Omental fat pad (tissue), 4 donors: ENCODE measurements around the gene SLC8A1. TPM values are rescaled to one million over a fixed set of nuclear protein-coding genes. Genes with fewer than 3 reads are reported as not detected.

Experiments
- ATAC-seq: fragments of 150-250 bp; one replicate; pipeline ENCODE4 v1.9.1; 2016; ENCODE audit warnings: mild to moderate bottlenecking, moderate library complexity; ENCODE audit not compliant: low FRiP score
- DNase-seq: peaks from one replicate; pipeline ENCODE4 v3.0.0-alpha.2; 2019; ENCODE audit warnings: low spot score
- CTCF ChIP-seq, 3 donors: fragments of 450-650 bp; IDR thresholded peaks; one replicate each; pipeline ENCODE4 v1.5.1; 2016 to 2017; ENCODE audit warnings: antibody characterized with exemption in 3 of 3, mild to moderate bottlenecking in 3 of 3, moderate library complexity in 2 of 3
- total RNA-seq, 4 donors: library from RNA; depleted of rRNA; stranded (reverse); fragments of >200 nt; gene quantifications; one replicate each; pipeline ENCODE4 v1.1.0, GENCODE V29; 2016

Gene SLC8A1
- total RNA-seq, 4 donors from 2014 or later: 17.5 to 47.0 (median 30.0) TPM

GRCh38 chr2:40371525-40372282 lies 80.2 kb downstream of the SLC8A1 start:
- DNase-seq (no peak), ATAC-seq (peak; percentile 33)
- no peak for TF ChIP-seq CTCF (IDR thresholded peaks at IDR 0.05)

GRCh38 chr2:40370007-40370395 lies 81.9 kb downstream of the SLC8A1 start:
- no peak for TF ChIP-seq CTCF (IDR thresholded peaks at IDR 0.05)
- ATAC-seq: no peak
- no peak for DNase-seq

GRCh38 chr2:40369267-40370006 lies 82.5 kb downstream of the SLC8A1 start:
- TF ChIP-seq CTCF (IDR thresholded peaks at IDR 0.05): no peak
- DNase-seq (no peak), ATAC-seq (no peak)

- DNase-seq (no peak), ATAC-seq (no peak)
- TF ChIP-seq CTCF (IDR thresholded peaks at IDR 0.05): no peak
Observed at GRCh38 chr2:40367652-40368051, 84.2 kb downstream of the SLC8A1 start.

- DNase-seq (no peak), ATAC-seq (no peak)
- no peak for TF ChIP-seq CTCF (IDR thresholded peaks at IDR 0.05)
Observed at GRCh38 chr2:40367032-40367431, 84.9 kb downstream of the SLC8A1 start.

GRCh38 chr2:40364151-40364874 lies 87.6 kb downstream of the SLC8A1 start:
- TF ChIP-seq CTCF (IDR thresholded peaks at IDR 0.05): no peak
- DNase-seq: no peak
- ATAC-seq: no peak
